ENCODE measurements around the gene SMAD4. TPM values are rescaled to one million over a fixed set of nuclear protein-coding genes. Genes with fewer than 3 reads are reported as not detected.

Gene SMAD4
- total RNA-seq, 1 experiment from 2014 or later = 96.3 TPM

DNA sequence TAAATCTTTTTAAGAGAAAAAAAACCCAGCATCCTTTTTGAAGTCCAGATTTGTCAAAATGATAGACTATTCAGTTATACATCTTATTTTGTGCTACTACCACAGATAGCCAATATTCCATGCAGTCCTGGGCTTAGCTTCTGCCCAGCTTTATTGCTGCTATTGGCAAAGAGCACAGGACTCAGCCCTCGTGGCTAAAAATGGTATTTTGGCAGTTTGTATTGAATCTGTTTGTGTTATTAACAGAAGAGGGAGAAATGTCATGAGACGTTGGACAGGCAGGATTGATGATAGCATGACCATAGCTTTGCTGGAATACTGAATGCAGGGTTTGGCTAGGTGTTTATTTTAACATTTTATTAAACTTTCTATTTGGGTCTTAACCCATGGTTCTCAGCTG is 42.8 kb upstream of the SMAD4 start:
- no TSS peak for BruUV-seq (replicated peaks)
- ChIA-PET CTCF (no interaction called here), RAD21 (ENCODE audit: low non-redundant PET in 1 of 2, low total read pairs in 2 of 2, uncharacterized antibody in 2 of 2, unreplicated experiment in 2 of 2) (no interaction called here), POLR2A (no interaction called here)
- DNase-seq (ENCODE audit: low read depth, low spot score) (no peak), ATAC-seq (no peak)
- Histone ChIP-seq H3K27ac (ENCODE audit: low read depth, low read length) (no peak overlapping the region), H3K4me2 (ENCODE audit: low read length) (no peak overlapping the region), H3K4me3 (replicated peaks in 1 of 2; ENCODE audit: low read depth in 1 of 2, low read length in 2 of 2) (no peak overlapping the region), H3K79me2 (ENCODE audit: insufficient read depth, low read length) (no peaks in the 10 kb centered on the region), H2AFZ (ENCODE audit: low read depth, low read length, poor library complexity, severe bottlenecking) (no peak overlapping the region), H3K9ac (ENCODE audit: low read length) (no peak overlapping the region), H3K27me3 (ENCODE audit: insufficient read depth, low read length) (no peaks in the 10 kb centered on the region), H4K20me1 (ENCODE audit: insufficient read depth) (no peaks in the 10 kb centered on the region), H3K4me1 (ENCODE audit: control insufficient read depth in 1 of 2, insufficient read depth in 2 of 2, low read length in 2 of 2) (peaks cover 2 to 9% of the 10 kb centered on the region in 2 experiments; a peak in 1 of 4 replicates), H3K9me3 (ENCODE audit: control insufficient read depth in 1 of 2, insufficient read depth in 1 of 2, low read depth in 1 of 2, low read length in 2 of 2) (no peaks in the 10 kb centered on the region), H3K9me2 (ENCODE audit: insufficient read depth) (no peaks in the 10 kb centered on the region), H3K36me3 (ENCODE audit: control insufficient read depth in 1 of 2, insufficient read depth in 2 of 2, low read length in 2 of 2) (no peaks in the 10 kb centered on the region)
- intact Hi-C loops (cut with micrococcal nuclease) = no loop called here
- TF ChIP-seq EZH2 (IDR thresholded peaks at IDR 0.05) = no peak
- TF ChIP-seq ZNF274 (IDR thresholded peaks at IDR 0.05; ENCODE audit: low read depth, low read length) = no peak
- TF ChIP-seq CBX3 (IDR thresholded peaks at IDR 0.05; ENCODE audit: low read depth) = no peak
- TF ChIP-seq ELF1 (IDR thresholded peaks at IDR 0.05; ENCODE audit: borderline replicate concordance, low read depth) = no peak

- ChIA-PET POLR2A (no interaction called here), CTCF (no interaction called here), RAD21 (ENCODE audit: low non-redundant PET in 1 of 2, low total read pairs in 2 of 2, uncharacterized antibody in 2 of 2, unreplicated experiment in 2 of 2) (no interaction called here)
- ATAC-seq (no peak), DNase-seq (ENCODE audit: low read depth, low spot score) (no peak)
- no TSS peak for BruUV-seq (replicated peaks)
- no peaks in the 10 kb centered on the region for H3K9me3 ChIP-seq (ENCODE audit: control insufficient read depth in 1 of 2, insufficient read depth in 1 of 2, low read depth in 1 of 2, low read length in 2 of 2)
- TF ChIP-seq SIN3A (IDR thresholded peaks at IDR 0.05; ENCODE audit: low read depth) (no peak), CBX3 (IDR thresholded peaks at IDR 0.05; ENCODE audit: low read depth) (no peak), SRF (IDR thresholded peaks at IDR 0.05; ENCODE audit: low read depth) (no peak), JUND (IDR thresholded peaks at IDR 0.05) (no peak), TCF7L2 (IDR thresholded peaks at IDR 0.05; ENCODE audit: borderline replicate concordance, extremely low read depth, insufficient read depth, insufficient read length) (no peak), RAD21 (IDR thresholded peaks at IDR 0.05; ENCODE audit: low read depth) (no peak), FOSL1 (IDR thresholded peaks at IDR 0.05; ENCODE audit: low read depth) (no peak), YY1 (IDR thresholded peaks at IDR 0.05; ENCODE audit: extremely low read depth, insufficient replicate concordance, low read depth, low read length) (no peak), ZFX (IDR thresholded peaks at IDR 0.05) (no peak), POLR2A (IDR thresholded peaks at IDR 0.05; ENCODE audit: borderline replicate concordance, extremely low read depth, insufficient read depth, insufficient read length) (no peak), ZNF274 (IDR thresholded peaks at IDR 0.05; ENCODE audit: low read depth, low read length) (no peak), SP1 (IDR thresholded peaks at IDR 0.05; ENCODE audit: low read depth) (no peak), EZH2phosphoT487 (IDR thresholded peaks at IDR 0.05; ENCODE audit: borderline replicate concordance) (no peak), EZH2 (IDR thresholded peaks at IDR 0.05) (no peak), CTCF (IDR thresholded peaks at IDR 0.05 in 2 of 3, conservative IDR thresholded peaks at IDR 0.05 in 1 of 3; ENCODE audit: borderline replicate concordance in 1 of 3, insufficient read depth in 1 of 3, low read depth in 2 of 3, low read length in 2 of 3) (no peak), EGR1 (IDR thresholded peaks at IDR 0.05; ENCODE audit: low read depth) (no peak), MAX (IDR thresholded peaks at IDR 0.05) (no peak)
- TF ChIP-seq, protein P1, sequence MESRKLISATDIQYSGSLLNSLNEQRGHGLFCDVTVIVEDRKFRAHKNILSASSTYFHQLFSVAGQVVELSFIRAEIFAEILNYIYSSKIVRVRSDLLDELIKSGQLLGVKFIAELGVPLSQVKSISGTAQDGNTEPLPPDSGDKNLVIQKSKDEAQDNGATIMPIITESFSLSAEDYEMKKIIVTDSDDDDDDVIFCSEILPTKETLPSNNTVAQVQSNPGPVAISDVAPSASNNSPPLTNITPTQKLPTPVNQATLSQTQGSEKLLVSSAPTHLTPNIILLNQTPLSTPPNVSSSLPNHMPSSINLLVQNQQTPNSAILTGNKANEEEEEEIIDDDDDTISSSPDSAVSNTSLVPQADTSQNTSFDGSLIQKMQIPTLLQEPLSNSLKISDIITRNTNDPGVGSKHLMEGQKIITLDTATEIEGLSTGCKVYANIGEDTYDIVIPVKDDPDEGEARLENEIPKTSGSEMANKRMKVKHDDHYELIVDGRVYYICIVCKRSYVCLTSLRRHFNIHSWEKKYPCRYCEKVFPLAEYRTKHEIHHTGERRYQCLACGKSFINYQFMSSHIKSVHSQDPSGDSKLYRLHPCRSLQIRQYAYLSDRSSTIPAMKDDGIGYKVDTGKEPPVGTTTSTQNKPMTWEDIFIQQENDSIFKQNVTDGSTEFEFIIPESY (IDR thresholded peaks at IDR 0.05; ENCODE audit: extremely low read depth, insufficient replicate concordance, low read length) = no peak
- no peaks in the 10 kb centered on the region for H3K79me2 ChIP-seq (ENCODE audit: insufficient read depth, low read length)
- H2AFZ ChIP-seq (ENCODE audit: low read depth, low read length, poor library complexity, severe bottlenecking) = no peak overlapping the region
- no peak overlapping the region for H3K4me3 ChIP-seq (replicated peaks in 1 of 2; ENCODE audit: low read depth in 1 of 2, low read length in 2 of 2)
- no peak overlapping the region for H3K4me2 ChIP-seq (ENCODE audit: low read length)
- no peak overlapping the region for H3K27ac ChIP-seq (ENCODE audit: low read depth, low read length)
- H3K9ac ChIP-seq (ENCODE audit: low read length) = no peak overlapping the region
- intact Hi-C loops (cut with micrococcal nuclease) = no loop called here
- H3K36me3 ChIP-seq (ENCODE audit: control insufficient read depth in 1 of 2, insufficient read depth in 2 of 2, low read length in 2 of 2) = no peaks in the 10 kb centered on the region
- H4K20me1 ChIP-seq (ENCODE audit: insufficient read depth) = no peaks in the 10 kb centered on the region
- H3K9me2 ChIP-seq (ENCODE audit: insufficient read depth) = no peaks in the 10 kb centered on the region
- H3K4me1 ChIP-seq (ENCODE audit: control insufficient read depth in 1 of 2, insufficient read depth in 2 of 2, low read length in 2 of 2) = peaks cover 2 to 9% of the 10 kb centered on the region in 2 experiments; a peak in 1 of 4 replicates
- no peaks in the 10 kb centered on the region for H3K27me3 ChIP-seq (ENCODE audit: insufficient read depth, low read length)
Measured at GRCh38 chr18:50989711-50990110, 40.3 kb upstream of the SMAD4 start.

All from HCT116 (cell line).